ENCODE data around the gene NPB.

DNA sequence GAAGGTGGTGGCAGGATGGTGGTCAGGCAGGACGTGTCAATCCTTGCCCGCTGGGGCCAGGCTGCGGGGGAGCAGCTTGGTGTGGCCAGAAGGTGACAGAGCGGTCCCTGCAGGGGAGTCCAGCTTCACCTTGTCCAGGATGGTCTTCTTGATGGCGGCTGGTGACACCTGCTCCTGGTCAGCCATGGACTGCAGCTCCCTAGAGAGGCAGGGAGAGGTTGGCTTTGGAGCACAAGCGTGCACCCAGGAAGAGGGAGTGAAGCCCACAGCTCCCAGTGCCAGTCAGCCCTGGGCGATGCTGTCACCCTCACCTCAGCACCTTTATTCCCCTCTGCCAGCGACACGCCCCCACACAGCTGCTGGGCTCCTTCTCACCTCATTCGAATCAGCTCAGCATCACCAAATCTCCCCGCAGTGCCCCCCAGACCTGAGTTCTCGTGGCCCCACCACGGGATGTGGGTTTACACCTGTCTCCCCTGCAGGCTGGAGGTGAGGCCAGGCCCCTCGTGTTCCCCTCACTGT is 31.2 kb downstream of the NPB start:
- TF ChIP-seq, protein P1, sequence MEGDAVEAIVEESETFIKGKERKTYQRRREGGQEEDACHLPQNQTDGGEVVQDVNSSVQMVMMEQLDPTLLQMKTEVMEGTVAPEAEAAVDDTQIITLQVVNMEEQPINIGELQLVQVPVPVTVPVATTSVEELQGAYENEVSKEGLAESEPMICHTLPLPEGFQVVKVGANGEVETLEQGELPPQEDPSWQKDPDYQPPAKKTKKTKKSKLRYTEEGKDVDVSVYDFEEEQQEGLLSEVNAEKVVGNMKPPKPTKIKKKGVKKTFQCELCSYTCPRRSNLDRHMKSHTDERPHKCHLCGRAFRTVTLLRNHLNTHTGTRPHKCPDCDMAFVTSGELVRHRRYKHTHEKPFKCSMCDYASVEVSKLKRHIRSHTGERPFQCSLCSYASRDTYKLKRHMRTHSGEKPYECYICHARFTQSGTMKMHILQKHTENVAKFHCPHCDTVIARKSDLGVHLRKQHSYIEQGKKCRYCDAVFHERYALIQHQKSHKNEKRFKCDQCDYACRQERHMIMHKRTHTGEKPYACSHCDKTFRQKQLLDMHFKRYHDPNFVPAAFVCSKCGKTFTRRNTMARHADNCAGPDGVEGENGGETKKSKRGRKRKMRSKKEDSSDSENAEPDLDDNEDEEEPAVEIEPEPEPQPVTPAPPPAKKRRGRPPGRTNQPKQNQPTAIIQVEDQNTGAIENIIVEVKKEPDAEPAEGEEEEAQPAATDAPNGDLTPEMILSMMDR (IDR thresholded peaks at IDR 0.05; ENCODE audit: low read length) = no peak
- TF ChIP-seq EZH2 (optimal IDR thresholded peaks at IDR 0.05; ENCODE audit: low read depth, low read length) (no peak), EZH2phosphoT487 (IDR thresholded peaks at IDR 0.05; ENCODE audit: low read length) (no peak)
